HG02970 (cell line): ENCODE measurements around the gene BCL11A.

Experiments
- ATAC-seq: cut with Tn5 transposase; IDR thresholded peaks from one replicate; pipeline ENCODE4 v1.9.1; 2021; ENCODE audit warnings: mild to moderate bottlenecking, moderate library complexity, moderate number of reproducible peaks; ENCODE audit not compliant: unreplicated experiment, low FRiP score

The BCL11A gene

DNA sequence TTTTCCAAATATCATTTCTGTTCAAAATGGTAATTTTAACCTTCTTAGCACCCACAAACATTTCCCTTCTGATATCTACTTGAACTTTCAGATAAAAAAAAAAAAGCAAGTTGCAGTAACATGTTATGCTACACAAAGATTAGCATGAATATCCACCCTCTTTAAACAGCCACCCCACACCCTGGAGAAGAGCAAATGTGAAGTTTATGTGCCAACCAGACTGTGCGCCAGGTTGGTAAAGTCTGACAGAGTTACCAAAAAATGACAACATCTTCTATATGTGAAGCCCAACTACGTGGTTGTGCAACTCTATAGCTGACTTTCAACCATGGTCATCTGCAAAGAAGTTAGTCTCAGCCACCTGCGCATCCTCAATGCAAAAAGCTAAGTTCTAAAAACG is 62.6 kb downstream of the BCL11A start:
- ATAC-seq = no peak

DNA sequence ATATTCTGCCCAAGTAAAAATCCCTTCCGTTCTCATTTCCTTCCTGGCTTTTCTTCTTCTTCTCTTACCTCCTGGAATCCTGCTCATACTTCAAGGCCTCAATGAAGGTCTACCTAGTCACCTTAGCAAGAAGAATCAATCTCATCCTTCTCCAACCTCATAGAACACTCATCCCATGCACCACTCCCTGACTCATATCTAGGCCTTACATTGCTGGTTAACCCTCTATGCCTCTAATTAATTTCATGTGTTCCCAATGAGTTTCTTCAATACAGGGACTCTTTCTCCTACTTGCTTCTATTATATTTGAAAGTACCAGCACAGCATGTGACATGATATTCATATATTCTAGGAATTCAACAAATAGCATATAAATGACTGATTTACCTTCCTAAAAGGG is 63.0 kb downstream of the BCL11A start:
- ATAC-seq = no peak

DNA sequence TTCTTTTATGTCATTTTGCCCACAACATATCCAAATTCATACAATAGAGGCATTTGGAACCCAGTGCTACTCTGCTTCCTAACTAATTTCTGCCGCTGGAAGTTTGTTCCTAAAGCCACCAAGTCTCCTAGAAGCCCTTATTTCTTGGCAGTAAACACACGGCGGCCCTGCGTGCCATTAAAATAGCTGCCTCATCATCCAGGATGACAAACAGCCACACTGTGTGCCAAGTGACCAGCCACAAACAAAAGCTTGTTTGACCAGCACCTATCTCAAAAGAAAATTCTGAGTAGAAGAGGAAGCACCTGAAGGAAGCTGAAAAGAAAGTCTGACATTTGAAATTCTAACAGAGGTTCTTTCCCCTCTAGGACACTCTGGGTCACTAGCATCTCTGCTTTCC is 64.2 kb downstream of the BCL11A start:
- ATAC-seq = no peak

DNA sequence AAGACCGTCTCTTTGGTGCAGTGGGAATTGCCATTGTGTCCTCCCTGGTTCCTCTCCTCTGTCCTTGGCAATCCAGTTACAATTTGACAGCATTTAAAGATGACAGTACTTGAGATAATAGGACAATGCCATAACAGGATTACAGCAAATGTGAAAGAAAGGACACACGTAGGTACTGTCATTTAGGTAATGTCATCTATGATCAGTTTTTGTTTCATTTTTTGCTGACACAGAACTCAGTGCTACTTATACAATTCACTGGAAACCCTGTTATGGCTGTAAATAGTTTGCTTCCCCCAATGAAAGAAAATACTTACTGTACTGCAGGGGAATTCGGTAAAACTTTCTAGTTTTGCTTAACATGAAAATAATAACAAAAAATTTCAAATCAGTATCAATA is 65.2 kb downstream of the BCL11A start:
- no peak for ATAC-seq

DNA sequence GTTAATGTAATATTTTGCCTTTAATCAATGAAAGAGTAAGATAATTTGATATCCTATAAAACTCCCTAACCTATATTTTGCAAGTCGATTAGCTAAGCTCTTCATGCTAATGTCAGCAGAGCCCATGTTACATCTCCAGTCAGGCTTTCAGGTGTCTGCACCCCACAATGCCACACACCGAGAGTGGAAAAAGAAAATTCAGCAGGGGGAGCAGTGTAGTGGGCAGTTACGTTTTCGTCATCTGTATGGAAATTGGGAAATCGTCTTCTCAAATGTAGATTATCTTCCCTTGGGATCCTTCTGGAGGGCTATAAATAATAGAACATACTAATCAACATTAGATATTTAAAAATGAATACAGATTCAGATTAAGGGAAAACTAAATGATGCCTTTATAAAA is 66.3 kb downstream of the BCL11A start:
- ATAC-seq = no peak

DNA sequence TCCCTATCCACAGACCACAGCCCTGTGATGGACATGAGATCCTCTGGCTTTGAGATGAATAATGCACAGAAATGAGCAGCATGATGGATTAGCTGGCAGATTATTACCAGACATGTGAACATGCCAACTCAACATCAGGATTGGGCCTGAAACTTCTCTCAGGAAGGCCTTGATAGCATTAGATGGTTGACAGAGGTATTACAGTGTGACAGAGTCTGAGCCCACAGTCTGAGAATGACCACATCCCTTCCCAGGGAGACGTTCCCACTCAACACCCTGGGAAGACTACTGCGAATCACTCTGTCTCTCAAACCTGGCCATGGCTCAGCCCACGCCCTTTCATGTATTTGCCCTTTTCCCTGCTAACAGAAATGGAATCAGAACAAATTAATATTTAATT is 66.9 kb downstream of the BCL11A start:
- ATAC-seq = no peak

DNA sequence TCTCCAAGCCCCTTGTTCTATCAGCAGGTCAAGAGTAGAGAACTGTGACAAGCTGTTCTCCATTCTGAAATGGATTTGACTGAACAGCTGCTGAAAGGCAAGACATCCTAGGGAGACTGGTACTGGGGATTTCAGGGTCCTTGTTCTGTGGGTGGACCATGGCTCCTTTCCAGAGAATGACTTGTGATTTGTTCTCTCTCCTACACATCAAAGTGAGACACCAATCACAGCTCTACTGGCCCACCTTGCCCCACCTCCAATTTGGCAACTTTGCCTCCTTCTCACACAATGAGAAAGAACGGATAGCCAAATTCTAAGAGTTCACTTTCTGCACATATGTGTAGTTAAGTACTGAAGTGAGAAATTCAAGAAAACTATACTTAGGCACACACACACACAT is 67.4 kb downstream of the BCL11A start:
- ATAC-seq = no peak

DNA sequence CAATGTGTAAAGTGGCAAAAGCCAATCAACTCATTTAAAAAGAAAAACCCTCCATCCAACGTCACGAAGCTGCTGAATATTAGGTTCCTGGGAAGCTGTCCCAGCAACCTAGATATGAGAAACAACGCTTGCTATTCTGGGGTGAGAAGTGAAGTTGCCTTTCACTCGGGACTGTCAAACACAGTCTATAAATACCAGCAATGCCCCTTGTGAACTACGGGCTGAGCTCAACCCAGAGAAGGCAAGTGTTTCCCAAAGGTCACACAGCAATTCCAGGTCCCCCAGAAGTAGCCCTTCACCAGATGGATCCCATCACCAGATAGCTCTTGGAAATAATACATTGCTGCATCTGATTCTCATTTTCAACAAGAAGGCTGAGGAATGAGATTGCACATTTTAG is 67.9 kb downstream of the BCL11A start:
- ATAC-seq = no peak

DNA sequence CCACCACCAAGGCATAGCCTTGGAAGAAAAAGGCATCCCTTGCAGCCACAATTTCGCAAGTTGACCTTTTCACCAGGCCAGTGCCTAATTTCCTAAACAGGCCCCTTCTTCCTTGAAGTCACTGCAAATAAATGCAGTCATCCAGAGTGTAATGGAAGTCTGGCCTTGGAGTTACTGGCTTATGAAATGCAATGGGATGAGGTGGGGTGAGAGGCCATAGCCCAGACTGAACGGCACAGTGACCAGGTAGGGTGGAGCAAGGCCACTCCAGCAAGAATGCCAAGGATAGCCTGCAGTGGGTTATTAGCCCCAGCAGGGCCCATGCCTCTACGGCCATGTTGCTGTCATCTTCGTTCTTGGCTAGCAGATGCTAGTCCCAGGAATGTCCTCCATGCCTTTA is 68.4 kb downstream of the BCL11A start:
- no peak for ATAC-seq

DNA sequence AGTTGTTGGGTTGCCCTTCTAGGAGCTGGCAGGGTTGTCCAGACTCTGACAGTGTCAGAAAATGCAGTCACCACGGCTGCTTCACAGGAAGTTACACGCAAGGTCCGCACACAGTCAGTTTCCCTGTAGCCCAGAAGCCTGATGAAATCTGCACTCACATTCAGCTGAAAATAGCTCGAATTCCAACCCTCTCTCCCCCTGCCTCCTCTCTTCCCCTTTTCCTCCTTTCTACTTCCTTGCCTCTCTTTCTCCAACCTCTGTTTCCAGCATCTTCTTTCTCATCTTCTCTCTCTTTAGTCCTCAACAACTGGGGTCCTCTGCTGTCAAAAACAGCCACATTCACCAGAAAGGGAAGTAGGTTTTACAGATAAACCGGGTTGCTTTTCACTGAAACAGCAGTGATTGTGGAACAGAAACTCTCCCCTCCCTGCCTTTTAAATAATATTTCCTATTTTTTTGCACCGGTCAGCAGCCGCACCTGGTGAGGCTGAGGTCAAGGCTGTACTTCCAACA is 69.3 kb downstream of the BCL11A start:
- ATAC-seq = no peak

DNA sequence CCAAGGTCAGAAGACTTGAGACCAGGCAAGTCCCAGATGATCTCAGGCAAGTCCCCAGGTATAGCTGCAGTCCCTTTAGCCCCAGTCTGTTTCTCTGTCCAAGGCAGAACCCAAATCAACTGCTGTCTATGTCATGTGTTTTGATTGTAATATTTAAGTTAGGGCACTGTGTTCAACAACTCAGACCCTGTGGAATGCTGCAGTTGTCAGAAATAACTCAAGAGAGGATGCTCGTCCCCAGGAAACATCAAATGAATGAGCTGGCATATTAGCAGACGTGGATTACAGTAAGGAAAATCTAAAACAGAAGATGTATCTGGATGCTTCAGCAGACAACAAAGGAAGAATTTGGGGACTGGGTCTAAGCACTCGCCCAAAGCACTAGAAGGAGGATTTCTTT is 70.1 kb downstream of the BCL11A start:
- no peak for ATAC-seq

DNA sequence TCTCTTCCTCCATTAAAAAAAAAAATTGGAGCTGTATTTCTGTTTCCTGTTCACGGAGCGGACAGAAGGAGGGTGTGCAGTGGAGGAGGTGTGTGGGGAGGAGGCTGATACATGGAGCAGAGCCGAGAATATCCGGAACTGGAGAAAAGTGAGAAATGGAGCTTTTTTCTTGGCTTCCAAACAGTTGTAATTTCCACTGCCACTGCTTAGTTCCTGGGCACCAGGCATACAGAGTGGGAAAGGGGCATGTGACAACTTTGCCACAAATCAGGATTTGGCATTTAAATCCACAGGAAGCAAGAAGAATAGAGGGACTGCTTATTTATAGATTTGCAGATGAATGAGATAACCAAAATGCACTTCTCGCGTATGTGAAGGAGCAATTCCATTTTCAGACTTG is 71.2 kb downstream of the BCL11A start:
- no peak for ATAC-seq

DNA sequence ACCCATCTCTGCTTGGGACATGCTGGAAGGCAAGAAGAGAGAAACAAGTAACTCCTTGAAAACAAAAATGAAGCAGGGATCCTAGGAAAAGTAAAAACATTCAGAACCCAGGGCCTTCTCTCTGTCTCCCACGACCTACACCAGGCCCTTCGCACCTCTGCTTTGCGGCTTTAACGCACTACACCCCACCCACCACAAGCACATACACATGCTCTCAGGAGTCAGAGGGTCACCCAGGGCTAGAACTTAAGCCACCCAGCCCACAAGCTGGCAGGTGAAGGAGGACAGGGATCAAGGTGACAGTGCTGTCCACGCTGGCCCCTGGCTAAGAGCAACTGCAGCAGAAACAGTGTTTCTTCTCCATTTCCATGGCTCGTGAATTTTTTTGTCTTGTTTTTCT is 72.2 kb downstream of the BCL11A start:
- ATAC-seq = no peak

DNA sequence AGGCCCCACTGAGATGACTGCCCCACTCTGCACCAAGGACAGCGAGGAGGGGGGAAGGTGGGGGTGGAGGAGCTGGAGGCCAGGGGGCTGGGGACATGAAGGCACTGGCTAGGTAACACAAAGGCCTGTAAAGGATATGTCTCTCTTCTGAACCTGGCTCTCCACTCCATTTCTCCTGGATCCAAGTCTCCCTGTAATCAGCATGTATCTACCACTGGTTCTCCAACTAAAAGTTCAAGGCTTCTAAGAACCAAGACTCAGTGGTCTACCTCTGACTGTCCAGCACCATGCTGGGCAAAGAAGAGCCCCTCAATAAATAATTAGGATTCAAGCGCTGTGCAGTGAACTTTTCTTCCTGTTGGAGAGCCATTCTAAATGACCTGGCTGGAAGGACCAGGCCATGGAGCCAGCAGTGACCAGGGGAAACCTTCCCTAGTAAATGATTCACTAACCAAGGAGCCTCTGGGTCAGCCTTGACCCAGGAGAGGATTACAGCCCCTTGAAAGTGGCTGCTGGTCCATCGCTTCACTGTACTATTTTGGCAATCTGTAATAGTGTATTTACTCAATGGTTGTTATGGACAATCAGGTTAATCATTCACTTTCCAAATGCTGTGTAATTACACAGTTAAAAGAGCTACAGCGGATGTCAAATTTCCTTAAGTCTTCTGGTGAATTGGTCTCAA is 73.2 kb downstream of the BCL11A start:
- ATAC-seq = no peak

DNA sequence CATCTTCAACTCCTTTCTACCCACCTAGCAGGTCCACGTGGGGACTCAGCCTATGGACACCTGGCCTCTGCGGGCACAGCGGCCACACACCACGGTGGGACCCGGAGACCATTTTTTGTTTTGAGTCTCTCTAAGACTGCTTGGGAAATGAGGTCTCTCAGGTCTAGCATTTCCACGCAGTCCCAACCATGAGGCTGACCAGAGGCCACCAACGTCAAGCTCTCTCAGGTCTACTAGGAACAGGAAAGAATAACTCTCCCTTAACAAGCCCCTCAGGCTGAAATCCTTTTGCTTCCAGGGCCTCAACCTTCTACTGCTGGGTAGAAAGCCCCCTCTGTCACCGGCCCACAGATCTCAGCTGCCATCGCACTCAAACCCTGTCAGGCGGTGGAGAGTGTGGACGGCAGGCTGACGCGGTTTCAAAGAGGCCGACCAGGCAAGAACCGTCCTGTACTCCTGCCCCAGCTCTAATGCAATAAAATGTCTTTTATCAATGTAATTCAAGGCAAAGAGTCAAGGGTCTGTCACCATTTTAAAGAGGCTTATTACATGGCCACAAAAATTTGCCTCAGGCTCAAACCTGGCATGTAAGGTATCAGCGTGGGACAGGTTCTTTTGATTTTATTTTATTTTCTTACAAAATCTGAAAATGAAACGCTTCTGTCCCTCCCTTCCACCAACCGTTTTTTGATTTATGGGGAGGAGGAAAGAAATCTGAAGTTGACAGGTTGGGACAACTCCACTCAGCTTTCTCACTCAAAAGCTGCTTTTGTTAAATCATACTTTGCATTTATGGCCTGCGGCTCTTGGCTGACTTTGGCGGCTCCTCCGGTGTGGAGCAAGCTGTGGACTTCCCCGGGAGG is 74.0 kb downstream of the BCL11A start:
- no peak for ATAC-seq

DNA sequence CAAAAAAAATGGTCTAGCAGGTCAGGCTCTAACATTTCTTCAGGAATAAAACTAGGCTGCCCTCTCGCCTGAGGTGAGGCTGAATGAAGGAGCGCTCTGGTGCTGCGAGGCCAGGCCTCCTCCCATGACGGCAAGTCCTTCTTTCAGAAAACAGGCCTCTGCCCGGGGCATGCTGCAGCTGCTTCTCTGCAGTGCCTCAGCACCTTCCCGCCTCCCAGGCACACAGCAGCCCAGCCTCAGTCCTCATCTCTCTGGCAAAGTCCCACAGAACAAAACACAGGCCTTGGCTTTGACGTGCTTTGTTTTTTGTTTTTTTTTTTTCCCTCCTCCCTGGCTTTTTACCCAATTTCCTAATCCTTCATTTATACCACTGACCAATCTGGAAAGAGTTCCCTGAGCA is 74.8 kb downstream of the BCL11A start:
- no peak for ATAC-seq

DNA sequence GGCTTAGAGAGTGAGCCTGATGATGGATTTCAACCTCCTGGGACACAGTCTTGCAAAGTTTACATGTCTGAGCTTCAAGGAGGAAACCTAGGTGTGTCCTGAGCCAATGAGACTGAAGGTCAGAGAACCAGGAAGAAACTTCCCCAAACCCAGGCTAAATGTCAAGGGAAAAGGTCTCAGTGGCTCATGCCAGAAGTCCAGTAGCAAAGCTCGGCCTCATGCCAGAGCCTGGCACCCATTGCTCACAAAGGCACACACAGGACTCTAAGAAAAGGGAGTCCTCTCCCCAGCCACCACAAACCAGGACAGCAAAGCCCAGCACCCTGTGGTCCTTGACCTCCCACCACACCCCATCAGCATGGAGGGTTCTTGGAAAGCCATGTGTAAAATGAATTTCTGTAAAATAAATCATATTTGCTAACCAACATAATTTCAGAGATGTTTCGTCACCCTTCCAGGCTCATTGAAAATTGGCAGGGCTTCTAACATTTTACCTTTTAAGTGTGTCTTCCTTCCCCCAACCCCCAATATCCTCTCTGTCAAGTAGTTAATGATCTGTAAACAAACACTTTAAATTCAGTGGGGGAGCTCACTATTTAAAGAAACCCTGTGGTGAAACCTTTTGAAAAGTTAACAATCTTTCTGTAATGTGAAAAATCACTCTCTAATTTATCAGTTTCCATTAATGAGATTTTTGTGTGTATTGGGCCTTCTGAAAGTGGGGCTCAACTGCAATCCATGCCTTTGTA is 77.1 kb downstream of the BCL11A start:
- no peak for ATAC-seq

DNA sequence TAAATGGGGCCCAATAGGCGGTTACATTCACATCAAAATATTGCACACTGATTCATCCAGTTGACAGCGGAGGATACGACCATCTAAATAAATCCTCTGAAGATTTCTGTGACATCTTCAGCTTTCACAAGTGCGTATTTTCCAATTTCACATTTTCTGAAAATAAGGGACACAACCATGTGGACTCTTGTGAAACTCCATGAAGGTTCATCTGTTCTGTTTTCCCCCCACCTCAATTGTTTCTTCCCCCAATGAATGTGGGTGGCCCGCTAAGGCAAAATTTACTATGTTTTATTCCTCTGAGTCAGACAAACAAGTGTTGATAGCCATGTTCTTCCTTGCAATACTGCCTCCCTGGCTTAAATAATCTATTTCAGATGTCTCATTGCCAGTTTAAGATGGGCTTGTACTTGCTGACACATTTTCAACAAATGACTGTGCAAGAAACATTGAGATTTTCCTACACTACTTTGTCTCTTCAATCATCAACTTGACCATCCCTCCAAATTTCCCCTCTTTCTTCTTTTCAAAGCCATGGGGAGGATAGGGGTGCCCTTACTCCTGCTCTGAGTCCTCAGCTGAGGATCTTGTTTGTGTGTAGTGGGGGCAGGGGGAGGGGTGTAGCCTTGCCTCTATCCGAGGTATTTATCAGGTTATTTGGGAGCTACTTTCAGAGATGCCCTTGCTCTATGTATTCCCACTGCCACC is 78.2 kb downstream of the BCL11A start:
- ATAC-seq = no peak

DNA sequence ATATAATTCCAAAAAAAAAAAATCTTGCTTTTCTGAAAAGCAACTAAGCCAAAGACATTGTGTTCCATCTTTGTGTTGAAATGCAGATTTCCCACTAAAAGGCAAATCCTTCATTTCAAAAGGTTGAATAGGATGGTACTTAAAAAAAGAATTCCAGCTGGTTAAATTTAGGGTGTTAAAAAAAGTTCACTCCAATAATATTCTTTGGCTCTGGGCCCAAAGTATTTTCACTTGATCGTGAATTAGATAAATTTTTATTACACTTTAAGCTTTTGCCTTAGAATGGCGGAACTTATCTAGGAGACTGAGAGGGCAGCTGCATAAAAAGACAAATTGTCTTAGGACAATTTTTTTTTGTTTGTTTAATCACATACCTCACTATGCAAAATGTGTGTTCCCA is 79.2 kb downstream of the BCL11A start:
- ATAC-seq = no peak

DNA sequence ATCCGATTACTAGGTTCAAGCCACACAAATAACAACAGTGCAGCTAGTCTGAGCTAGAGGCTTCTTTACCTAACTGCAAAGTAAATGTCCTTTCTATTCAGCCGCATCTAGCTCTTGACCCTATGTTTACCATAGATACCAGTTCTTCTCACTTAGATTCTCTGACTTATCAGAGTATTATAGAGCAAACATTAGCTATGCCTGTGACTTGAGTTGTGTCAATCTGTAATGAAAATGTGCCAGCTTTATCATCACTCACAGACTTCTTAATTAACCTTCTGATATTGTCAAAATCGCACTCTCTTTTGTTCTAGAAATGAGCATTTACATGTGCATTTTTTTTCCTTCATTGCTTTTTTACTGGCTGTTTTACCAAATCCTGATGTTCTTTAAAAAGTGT is 79.9 kb downstream of the BCL11A start:
- ATAC-seq = no peak
